DMS 273 (cell line): ENCODE data around the gene PTDSS2.

Source experiments
- DNase-seq: peaks from one replicate; lab custom pipeline; 2025; ENCODE audit not compliant: unreplicated experiment; lab: John Stamatoyannopoulos, UW

PTDSS2 gene

DNA sequence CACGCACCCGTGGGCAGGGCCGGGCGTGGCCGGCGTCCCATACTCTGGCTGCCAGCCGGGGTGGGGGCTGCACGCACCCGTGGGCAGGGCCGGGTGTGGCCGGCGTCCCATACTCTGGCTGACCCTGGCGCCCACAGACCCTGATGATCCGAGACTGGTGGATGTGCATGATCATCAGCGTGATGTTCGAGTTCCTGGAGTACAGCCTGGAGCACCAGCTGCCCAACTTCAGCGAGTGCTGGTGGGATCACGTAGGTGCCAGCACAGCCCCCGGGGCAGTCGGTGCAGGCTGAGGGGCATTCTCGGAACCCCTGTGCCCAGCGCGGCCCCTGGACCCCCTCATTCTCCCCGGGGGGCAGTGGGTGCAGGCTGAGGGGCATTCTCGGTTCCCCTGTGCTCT, 38.0 kb downstream of the PTDSS2 start:
- DNase-seq = no peak

DNA sequence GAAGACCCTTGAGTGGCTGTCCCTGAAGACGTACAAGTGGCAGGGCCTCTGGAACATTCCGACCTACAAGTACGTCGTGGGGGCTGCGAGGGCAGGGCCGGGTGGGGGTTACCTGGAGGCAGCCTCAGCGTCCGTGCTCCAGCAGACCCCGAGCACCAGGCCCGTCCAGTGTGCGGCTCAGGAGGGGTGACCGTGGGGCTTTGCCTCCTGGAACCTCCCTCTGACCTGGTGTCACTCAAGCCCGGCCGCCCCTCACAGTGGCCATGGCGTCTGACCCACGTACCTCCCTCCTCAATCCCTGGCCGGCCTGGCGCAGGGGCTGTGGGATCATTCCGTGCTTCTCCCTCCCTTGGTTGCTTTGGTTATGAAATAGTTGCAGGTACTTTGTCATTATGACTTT, 38.5 kb downstream of the PTDSS2 start:
- DNase-seq = no peak

DNA sequence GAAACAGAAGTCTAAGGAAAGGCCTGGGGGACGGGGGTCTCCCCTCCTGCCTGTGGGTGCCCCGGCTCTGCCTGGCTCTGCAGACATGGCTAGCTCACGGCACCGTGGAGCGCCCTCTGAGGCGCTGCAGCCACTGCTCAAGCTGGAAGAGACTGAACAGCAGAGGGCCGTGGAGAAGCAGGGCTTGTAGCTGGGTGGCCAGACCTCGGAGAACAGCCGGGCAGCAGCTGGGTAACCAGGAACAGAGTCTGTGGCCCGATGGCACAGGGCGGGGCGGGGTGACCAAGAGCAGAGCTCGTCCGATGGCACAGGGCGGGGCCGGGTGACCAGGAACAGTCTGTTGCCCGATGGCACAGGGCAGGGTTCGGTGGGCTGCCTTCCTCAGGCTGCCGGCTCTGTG, 38.9 kb downstream of the PTDSS2 start:
- DNase-seq = no peak

DNA sequence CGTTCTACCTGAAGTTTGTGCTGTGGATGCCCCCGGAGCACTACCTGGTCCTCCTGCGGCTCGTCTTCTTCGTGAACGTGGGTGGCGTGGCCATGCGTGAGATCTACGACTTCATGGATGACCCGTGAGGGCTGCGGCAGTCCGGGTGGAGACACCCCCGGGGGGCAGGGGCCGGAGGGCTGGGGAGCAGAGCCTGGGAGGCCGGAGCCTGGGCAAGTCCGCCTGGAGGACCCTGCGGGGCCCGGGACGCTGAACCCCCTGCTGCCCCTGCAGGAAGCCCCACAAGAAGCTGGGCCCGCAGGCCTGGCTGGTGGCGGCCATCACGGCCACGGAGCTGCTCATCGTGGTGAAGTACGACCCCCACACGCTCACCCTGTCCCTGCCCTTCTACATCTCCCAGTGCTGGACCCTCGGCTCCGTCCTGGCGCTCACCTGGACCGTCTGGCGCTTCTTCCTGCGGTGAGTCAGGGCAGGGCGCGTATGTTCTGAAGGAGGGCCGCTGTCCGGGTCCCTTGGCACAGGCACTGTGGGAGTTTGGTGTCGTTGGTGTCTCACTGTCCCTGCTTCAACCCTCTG, 39.6 kb downstream of the PTDSS2 start:
- DNase-seq = no peak

DNA sequence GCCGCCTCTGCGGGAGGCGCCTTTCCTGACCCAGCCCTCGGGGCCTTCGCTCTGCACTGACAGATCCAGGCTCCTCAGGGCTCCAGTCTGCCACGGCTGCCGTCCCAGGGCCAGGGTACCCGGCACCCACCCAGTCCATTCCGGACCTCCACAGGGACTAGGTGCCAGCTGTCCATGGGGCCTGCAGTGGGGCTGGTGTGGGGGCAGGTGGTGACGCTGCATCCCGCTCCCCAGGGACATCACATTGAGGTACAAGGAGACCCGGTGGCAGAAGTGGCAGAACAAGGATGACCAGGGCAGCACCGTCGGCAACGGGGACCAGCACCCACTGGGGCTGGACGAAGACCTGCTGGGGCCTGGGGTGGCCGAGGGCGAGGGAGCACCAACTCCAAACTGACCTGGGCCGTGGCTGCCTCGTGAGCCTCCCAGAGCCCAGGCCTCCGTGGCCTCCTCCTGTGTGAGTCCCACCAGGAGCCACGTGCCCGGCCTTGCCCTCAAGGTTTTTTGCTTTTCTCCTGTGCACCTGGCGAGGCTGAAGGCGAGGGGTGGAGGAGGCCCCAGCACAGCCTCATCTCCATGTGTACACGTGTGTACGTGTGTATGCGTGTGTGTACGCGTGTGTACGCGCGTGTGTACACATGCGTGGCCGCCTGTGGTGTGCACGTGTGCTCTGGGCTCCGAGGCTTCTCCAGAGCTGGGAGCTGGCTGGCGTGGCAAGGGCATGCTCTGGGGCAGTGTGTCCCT, 40.3 kb downstream of the PTDSS2 start:
- no peak for DNase-seq

DNA sequence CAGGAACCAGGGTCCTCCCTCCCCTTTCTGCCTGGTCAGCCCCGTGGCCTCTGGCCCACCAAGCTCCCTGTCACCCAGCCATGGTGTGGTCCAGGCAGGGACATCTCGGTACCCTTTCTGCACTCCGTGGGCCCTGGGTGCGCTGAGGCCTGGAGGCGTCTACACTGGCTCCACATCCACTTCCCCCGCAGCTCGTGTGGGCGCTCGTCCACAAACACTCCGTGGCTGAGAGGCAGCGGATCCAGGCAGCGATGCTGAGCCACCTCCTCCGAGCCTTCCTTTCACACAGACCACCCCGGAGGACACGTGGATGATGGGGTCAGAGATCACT, 40.8 kb downstream of the PTDSS2 start:
- no peak for DNase-seq

DNA sequence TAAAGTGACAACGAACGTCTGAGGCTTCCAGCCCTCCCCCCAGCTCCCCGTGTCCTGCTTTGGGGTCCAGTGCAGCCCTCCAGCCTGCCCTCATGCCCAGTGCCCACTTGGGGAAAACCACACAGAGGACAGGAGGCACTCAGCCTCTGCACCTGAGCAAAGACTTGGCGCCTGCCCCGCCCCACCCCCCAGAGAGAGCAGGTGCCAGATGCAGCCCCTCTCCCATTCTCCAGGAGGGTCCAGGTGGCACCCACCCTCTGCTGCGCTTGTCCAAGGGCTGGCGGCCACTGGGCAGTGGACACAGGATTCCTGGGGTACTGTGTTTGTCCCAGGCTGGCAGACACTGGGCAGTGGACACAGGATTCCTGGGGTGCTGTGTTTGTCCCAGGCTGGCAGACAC, 41.3 kb downstream of the PTDSS2 start:
- DNase-seq = no peak

DNA sequence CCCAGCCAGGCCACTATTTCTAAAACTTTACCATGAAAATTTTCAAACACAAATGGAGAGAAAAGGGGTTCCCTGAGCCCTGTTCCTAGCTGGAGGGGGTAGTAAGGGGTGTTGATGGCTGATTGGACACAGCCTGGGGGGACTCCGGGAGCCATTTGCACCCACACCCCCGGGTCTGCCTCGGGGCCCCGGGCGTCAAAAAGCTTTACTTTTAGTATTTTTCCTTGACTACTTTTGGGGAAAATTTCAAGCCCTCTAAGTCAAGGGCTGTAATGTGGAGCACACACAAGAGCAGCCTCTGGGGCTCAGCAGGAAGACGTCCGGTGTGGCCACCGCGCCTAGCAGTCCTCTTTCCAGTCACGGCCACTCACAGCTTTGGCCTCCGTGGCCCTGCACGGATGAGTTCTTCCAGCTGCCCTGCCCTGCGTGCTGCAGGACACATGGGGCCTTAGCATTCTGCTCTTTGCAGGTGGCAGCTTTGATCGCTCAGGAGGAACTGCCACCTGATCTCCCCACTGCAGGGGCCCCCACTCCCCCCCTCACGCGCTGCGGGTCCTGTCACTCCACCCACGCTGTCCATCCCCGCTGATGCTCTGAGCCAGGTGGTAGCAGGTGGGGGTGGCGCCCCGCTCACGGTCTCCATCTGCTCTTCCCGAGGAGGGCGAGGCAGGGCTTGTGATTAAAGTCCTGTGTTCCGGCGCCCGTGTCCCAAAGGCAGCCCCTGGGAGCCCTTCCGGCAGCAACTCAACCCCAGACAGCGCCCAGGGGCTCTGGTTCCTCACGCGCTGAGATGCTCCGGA, 42.5 kb downstream of the PTDSS2 start:
- DNase-seq = peak; percentile 75

DNA sequence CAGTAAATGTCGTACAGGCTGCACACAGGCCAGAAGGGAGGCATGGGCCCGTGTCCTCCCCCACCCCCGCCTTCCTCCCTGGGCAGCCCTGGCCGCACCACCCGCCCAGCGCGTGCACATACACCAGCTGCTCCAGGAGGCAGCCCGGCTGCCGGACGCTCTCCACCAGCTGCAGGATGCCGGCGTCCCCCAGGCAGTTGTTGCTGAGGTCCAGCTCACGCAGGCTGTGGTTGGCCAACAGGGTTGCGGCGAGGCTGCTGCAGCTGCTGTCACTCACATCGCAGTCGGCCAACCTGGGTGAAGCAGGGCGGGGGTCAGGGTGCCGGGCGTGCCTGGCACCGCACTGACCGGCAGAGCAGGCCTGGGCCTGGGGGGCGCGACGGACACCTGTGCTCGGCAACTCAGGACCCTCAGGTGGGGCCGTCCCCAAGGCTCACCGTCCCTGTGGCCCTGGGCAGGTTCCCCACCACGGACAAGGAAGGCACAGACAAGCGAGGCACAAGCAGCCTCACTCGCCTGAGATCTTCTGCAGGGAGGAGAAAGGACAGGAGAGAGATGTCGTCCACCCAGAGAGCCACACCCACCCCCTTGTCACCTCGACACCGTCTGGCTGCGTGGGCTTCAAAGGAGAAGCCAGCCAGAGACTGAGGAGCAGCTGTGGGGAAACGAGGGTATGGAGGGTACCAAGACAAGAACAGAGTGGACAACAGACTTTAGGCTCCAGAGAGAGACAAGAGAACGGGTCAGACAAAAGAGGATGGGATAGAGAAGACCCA, 44.9 kb downstream of the PTDSS2 start:
- peak; percentile 25 for DNase-seq

DNA sequence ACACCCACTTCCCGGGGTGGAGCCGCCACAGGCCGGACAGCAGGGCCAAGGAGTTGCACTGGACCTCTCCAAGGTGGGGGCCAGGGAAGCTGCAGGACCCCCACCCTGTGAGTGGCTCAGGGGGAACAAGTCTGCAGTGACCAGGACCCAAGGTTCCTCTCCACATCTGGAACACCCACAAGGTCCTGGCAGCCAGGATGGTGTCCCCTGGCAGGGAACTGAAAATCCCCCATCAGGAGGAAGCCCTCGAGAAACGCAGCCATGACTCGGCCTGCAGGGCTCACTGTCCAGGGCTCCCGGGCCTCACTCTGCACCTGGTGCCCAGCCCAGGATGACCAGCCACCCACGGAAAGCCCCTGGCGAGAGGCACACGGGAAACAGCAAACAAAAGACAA, 45.5 kb downstream of the PTDSS2 start:
- DNase-seq = no peak

DNA sequence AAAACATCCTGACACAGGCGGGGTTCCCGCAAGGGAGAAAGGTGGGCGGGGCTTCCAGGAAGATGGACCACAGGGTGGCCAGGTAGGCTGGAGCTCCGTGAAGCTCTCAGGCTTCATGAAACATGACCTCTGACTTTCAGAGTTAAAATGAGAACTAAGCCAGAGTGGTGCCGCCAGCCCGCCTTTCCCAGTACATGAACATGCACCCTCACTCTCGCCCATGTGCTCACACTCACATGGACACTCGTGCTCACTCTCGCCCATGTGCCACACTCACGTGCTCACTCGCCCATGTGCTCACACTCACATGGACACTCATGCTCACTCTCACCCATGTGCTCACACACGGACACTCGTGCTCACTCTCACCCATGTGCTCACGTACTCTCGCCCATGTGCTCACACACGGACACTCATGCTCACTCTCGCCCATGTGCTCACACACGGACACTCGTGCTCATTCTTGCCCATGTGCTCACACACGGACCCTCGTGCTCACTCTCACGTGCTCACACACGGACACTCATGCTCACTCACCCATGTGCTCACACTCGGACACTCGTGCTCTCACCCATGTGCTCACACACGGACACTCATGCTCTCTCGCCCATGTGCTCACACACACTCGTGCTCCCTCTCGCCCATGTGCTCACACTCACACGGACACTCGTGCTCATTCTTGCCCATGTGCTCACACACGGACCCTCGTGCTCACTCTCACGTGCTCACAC, 46.9 kb downstream of the PTDSS2 start:
- DNase-seq = peak; percentile 48

DNA sequence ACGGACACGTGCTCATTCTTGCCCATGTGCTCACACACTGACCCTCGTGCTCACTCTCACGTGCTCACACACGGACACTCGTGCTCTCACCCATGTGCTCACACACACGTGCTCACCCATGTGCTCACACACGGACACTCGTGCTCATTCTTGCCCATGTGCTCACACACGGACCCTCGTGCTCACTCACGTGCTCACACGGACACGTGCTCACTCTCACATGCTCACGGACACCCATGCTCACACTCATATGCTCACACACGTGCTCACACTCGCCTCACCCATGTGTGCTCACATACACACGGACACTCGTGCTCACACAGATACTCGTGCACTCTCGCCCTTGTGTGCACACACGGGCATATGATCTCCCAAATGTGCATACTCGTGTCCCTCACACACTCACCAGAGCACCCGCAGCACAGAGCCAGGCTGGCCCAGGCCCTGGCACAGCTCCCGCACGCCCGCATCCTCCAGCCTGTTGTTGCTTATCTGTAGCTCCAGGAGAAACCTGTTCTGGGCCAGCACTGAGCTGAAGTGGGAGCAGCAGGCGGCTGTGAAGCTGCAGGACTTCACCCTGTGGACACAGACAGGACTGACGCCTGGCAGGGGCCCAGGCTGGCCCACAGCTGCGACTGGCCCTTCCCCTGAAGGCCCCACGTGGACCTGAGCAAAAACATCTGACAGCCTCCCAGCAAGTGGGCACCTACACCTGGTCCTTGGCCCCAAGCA, 47.7 kb downstream of the PTDSS2 start:
- DNase-seq = no peak

DNA sequence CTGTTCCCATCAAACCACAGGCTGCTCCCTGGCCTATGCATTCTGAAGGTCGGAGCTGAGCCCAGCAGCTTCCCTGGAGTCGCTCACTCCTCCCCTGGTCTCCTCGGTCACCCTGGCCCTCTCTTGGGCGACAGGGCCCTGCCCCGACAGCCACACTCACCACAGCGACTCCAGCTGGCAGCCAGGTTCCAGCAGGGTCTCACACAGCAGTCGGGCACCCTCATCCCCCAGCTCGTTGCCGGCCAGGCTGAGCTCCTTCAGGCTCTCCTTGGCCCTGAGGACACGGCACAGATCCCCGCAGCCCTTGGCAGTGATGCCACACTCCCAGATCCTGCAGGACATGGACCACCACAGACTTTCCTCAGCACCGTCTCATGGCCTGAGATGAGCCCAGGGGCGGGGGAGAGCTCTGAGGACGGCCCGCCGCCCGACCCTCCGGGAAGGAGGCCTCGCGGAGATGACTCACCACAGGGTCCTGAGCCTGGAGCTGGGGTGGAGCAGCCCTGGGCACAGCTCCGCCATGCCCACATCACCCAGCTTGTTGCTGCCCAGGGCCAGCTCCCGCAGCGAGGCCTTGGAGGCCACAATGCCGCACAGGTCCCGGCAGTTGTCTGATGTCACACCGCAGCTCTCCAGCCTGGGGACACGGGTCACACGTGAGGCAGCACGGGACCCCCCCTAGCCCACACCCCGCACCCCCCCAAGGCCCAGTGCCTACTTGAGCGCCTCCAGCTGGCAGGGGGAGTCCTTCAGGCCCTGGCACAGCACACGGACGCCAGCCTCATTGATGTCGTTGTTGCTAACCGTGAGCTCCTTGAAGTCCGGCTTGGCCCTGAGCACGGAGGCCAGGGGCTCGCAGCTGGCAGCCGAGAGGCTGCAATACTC, 48.5 kb downstream of the PTDSS2 start:
- no peak for DNase-seq

DNA sequence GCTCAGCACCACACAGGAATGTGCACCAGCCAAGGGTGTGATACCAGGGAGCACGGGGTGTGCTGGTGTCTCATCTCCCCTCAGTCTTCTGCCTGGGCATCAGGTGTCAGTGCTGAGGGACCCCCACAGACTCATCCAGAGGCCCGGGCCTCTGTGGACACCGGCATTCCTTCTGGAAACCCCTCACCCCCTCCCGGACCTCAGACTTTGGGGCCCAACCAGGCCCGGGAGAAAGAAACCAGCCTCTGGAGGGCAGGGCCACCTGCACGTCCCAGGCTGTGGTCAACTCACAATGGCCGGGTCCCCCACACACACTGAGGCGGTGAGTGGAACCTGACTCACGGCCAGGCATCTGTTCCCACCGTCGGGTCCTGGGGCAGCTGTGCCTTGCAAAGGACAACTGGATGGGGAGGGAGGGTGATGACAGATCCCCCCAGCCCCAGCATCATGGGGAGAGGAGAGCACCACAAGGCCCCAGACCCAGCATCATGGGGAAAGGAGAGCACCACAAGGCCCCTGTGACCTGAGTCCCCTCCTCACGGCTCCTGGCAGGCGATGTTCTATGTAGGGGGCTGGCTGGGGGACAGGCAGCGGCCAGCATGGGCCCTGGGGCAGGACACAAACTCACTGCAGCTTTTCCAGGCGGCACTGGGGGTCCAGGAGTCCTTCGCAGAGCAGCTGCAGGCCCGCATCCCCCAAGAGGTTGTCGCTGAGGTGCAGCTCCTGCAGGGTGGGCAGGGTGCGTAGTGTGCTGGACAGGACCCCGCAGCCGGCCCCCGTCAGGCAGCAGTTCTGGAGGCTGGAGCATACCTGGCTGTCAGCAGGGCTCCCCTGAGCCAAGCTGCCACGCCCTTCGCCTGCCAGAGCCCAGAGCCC, 49.4 kb downstream of the PTDSS2 start:
- no peak for DNase-seq

DNA sequence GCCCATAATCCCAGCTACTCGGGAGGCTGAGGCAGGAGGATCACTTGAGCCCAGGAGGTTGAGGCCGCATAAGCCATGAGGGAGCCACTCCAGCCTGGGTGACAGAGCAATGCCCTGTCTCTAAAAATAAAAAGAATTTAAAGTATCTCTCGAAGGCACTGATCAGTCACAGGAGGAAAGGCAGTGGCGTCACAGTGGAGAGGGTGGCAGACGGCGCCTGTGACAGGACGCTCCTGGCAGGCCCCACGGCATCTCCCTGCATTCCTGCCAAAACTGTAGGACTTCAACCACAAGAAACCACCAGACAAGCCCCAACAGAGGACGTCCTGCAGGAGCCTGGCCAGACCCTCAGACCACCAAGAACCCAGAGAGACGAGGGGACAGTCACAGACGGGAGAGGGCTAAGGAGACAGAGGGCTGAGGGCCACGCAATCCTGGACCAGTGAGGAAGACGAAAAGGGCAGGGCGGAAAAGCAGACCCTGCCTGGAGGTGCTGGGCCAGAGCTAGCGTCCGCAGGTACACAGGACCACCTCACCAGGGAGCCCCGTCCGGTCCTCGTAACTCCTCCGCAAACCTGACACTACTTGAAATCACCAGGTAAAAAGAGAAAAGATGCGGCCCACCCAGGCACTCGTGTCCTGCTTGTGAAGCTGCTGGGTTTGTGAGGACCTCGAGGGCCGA, 51.1 kb downstream of the PTDSS2 start:
- no peak for DNase-seq

DNA sequence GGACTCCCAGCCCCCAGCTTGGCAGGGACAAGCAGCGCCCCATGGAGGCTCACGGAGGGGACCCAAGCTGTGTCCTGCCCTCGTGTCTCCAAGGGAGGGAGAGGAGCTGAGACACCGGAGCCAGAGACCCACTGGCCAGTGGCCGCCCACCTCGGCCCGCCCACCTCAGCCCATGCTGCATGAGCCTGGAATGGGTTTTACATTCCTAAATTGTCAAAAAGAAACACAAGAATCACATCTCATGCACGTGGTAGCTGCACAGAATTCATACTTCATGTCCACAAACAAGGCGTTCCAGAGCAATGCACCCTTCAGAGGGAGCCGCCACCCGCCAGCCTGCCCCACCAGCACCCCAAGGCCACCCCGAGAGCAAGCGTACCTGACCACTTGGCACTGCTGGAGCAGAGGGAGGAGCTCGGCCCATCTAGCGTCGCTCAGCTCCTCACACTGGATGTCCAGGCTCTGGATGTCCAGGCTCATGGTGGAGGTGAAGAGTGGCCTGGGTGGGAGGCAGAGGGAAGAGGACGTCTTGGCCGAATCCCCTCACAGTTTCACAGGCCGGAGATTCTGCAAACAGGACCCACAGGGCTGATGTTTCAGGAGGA, 51.7 kb downstream of the PTDSS2 start:
- DNase-seq = no peak
